LNCAP (cell line): ENCODE measurements around the gene NTRK2.

ENCODE experiments used
- TF ChIP-seq, protein P1 (sequence below): fragments of 450-650 bp; IDR thresholded peaks from 2 replicates; pipeline ENCODE4 v1.5.1; 2017; ENCODE audit warnings: mild to moderate bottlenecking

NTRK2 gene

DNA sequence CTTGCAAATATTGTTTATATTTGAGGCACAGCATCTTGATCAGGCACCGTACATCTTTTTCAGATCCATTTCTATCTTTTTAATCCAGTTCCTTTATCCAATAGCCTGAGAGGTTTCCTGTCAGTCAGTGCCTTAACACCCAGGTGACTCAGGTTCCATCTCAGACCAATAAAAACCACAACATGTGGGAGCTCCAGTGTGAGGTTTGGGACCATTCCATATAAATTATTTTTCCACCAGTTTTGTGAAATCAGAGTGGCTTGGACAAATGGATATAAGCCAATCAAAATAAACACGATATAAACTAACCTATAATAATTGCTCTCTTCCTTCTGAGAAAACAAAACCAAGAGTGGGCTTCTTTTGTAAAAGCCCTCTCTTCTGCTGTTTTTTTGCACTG lies 351.3 kb downstream of the NTRK2 start:
- TF ChIP-seq, protein P1, sequence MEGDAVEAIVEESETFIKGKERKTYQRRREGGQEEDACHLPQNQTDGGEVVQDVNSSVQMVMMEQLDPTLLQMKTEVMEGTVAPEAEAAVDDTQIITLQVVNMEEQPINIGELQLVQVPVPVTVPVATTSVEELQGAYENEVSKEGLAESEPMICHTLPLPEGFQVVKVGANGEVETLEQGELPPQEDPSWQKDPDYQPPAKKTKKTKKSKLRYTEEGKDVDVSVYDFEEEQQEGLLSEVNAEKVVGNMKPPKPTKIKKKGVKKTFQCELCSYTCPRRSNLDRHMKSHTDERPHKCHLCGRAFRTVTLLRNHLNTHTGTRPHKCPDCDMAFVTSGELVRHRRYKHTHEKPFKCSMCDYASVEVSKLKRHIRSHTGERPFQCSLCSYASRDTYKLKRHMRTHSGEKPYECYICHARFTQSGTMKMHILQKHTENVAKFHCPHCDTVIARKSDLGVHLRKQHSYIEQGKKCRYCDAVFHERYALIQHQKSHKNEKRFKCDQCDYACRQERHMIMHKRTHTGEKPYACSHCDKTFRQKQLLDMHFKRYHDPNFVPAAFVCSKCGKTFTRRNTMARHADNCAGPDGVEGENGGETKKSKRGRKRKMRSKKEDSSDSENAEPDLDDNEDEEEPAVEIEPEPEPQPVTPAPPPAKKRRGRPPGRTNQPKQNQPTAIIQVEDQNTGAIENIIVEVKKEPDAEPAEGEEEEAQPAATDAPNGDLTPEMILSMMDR, result no peak

DNA sequence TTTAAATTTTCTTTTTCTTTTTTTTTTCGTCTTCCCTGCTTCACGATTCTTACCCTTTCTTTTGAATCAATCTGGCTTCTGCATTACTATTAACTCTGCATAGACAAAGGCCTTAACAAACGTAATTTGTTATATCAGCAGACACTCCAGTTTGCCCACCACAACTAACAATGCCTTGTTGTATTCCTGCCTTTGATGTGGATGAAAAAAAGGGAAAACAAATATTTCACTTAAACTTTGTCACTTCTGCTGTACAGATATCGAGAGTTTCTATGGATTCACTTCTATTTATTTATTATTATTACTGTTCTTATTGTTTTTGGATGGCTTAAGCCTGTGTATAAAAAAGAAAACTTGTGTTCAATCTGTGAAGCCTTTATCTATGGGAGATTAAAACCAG lies 352.2 kb downstream of the NTRK2 start:
- TF ChIP-seq, protein P1, result no peak

DNA sequence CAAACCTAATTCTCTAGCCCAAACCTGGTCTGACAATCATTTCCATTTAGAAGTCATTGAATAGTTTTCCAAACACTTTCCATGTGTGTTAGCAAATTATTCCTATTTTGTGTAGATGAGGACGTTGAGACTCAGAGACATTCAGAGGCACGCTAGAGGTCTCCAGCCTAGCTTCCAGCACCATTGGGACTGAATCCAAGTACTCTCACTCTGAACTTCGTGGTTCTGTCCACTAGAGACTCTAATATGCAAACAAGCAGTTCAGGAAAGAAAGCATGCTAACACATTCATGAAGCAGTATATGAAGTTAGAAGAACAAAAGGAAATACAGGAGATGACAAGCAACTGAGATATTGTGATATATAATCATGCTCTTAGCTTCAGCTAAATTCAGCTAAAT lies 354.8 kb downstream of the NTRK2 start:
- TF ChIP-seq, protein P1, result peak; percentile 36; the same call in 1 of the 2 replicates

DNA sequence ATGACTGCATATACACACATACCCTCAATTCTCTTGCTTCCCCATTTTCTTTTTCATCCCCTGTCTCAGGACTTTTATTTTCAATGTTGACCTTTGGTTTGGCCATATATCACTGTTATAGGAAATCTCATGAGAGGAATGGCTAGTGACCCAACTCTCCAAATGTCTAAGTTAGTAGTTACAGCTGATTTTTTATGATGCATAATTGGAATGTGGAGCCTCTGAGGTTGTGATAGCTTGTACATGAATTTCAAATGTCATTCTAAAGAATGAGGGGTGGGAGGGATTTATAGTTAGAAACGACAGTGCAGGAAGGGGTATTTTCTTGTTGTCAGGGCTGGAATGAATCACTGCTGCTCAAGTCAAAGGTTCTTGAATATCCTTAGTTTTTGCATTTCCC lies 356.1 kb downstream of the NTRK2 start:
- TF ChIP-seq, protein P1, result no peak

DNA sequence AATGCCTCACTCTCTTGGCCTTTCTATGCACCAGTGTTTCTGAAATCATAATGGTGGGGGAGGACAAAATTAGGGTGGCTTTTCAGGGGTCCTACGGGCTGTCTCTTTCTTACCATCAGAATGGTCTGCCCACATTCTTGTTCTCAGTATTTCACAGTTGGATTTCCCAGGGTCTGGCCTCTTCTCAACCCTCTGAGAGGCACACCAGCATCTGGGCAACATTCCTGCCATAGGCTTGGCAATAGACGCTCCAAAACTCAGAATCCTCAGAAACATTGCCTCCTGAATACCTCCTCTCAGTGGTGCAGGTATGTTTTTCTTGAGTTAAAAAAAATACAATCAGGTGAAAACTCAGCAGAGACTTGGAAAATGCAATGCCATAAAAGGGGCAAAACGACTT lies 358.3 kb downstream of the NTRK2 start:
- TF ChIP-seq, protein P1, result no peak

DNA sequence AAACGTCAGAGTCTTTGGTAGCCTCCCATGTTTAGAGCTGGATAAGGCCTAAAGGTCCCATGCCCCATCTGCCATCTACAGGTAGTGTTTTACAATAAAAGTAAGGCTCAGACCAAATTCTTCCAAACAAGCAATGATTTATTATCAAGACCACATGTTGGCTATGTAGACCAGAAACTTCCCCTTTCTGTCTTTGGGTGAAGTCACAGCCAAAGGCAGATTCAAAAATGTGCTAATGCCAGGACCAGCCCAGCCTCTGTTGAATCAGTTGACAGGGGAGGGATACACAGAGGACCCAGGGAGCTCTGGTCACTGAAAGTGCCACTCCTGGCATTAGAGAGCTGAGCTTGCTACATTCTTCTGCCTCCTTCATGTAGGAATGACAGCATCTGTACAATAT lies 360.8 kb downstream of the NTRK2 start:
- TF ChIP-seq, protein P1, result no peak

DNA sequence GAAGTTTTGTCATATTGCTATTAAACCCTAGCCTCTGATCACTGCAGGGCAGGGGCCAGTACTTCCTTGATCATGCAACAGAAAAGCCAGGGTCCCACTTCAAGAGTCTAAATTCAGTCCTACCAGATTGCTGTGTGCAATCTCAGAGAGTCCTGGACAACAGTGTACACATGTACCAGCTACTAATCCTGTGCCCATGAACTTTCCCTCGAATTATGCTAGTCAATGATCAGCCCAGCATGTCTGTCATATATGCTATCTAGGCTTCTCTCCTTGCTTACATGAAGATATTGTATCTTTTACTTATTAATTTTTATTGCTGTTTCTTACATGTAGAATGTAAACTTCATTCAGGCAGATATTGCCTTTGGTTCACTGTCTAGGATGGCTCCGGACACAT lies 367.0 kb downstream of the NTRK2 start:
- TF ChIP-seq, protein P1, result no peak

DNA sequence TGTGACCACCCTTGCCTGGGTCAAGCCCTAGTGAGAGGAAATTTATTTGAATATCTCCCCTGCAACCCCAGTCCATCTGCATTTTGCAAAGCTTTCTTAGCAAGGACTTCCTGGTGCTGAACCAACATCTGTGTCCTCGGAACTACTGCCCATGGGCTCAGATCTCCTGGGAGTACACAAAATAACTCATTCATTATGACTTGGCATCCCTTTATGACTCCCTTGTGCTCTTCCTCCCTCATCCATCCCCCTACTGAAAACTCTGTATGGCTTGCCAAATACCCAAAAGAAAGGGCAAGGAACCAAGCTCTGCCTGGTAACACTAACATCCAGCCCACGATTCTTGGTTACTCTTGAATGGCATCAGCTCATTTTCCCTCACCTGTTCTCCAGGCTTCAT lies 368.5 kb downstream of the NTRK2 start:
- TF ChIP-seq, protein P1, result no peak
